ENCODE results near the gene KSR2.

DNA sequence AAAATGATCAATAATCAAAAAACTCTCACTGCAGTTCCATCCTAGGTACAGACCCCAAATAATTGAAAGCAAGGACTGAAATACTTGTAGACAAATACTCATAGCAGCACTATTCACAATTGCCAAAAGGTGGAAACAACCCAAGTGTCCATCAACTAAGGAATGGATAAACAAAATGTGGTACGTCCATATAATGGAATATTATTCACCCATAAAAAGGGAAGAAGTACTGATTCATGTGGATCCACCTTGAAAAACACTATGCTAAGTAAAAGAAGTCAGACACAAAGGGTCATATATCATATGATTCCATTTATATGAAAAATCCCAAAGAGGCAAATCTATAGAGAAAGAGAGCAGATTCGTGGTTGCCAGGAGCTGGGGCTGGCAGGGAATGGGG, 202.8 kb downstream of the KSR2 start:
- no peak for TF ChIP-seq CTCF (IDR thresholded peaks at IDR 0.05)
- no peak for TF ChIP-seq POLR2A (IDR thresholded peaks at IDR 0.05)
- no peak for TF ChIP-seq POLR2AphosphoS5 (IDR thresholded peaks at IDR 0.05)
- no peak for TF ChIP-seq EP300 (IDR thresholded peaks at IDR 0.05)
